IPS-NIHi7 (cell line): ENCODE results near the gene HLX.

ENCODE experiments used
- DNase-seq: peaks from one replicate; pipeline ENCODE4 v3.0.0; 2012; ENCODE audit warnings: mixed read lengths; ENCODE audit errors: extremely low spot score

Gene HLX

GRCh38 chr1:220896092-220896491 is 16.8 kb downstream of the HLX start:
- DNase-seq, result no peak

- DNase-seq, result no peak
These were observed 21.6 kb downstream of the HLX start for GRCh38 chr1:220900842-220901241.

GRCh38 chr1:220901881-220902280 is 22.6 kb downstream of the HLX start:
- DNase-seq, result no peak

GRCh38 chr1:220902916-220903315 is 23.7 kb downstream of the HLX start:
- no peak for DNase-seq

- no peak for DNase-seq
These were observed 25.6 kb downstream of the HLX start for GRCh38 chr1:220904876-220905275.

GRCh38 chr1:220905650-220906560 is 26.7 kb downstream of the HLX start:
- DNase-seq, result no peak

GRCh38 chr1:220906561-220907334 is 27.5 kb downstream of the HLX start:
- no peak for DNase-seq

- DNase-seq, result no peak
These were observed 29.5 kb downstream of the HLX start for GRCh38 chr1:220908757-220909156.

- DNase-seq, result no peak
These were observed 30.8 kb downstream of the HLX start for GRCh38 chr1:220910021-220910420.

- no peak for DNase-seq
These were observed 35.3 kb downstream of the HLX start for GRCh38 chr1:220914283-220915116.

- no peak for DNase-seq
These were observed 35.8 kb downstream of the HLX start for GRCh38 chr1:220915117-220915440.

- no peak for DNase-seq
These were observed 36.7 kb downstream of the HLX start for GRCh38 chr1:220915954-220916353.

- no peak for DNase-seq
These were observed 37.9 kb downstream of the HLX start for GRCh38 chr1:220917101-220917500.

GRCh38 chr1:220917535-220918209 is 38.4 kb downstream of the HLX start:
- DNase-seq, result no peak

GRCh38 chr1:220918285-220918951 is 39.2 kb downstream of the HLX start:
- DNase-seq, result no peak

- DNase-seq, result no peak
These were observed 41.7 kb downstream of the HLX start for GRCh38 chr1:220920967-220921366.

- no peak for DNase-seq
These were observed 42.3 kb downstream of the HLX start for GRCh38 chr1:220921498-220921897.

GRCh38 chr1:220921971-220922635 is 42.9 kb downstream of the HLX start:
- DNase-seq, result no peak

- DNase-seq, result no peak
These were observed 43.7 kb downstream of the HLX start for GRCh38 chr1:220922951-220923350.

- no peak for DNase-seq
These were observed 45.2 kb downstream of the HLX start for GRCh38 chr1:220924331-220924970.
